ENCODE measurements around the gene RBBP8.

The RBBP8 gene

DNA sequence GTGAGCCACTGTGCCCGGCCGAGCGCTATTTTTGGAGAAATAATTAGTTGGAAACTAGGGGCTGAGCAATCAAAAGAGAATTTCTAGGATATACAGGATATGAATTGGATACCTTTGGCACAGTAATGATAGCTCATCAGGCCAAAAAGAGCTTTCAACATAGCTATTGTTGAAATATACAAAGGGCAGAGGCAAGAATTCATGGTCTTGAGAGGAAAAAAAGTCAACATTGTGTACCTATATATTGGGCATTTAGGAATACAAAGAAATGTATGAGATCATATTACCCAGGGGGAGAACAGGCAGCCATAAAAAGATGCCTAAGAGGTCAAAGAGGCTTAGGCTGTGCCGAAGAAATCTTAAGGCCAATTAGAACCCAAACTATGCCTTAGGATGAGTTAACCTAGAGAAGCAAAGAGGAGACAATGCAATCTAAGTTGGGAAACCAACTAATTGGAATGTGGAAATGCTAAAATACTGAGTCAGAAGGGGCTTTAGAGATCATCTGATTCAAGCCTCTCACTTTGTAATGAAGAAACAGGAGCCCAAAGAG, 99.0 kb downstream of the RBBP8 start:
- DNase-seq (ENCODE audit: low read depth, low spot score) = peak; percentile 66
- no peak overlapping the region for H3K4me3 ChIP-seq (ENCODE audit: low read depth, low read length)
- in situ Hi-C loops (cut with HindIII; ENCODE audit: low sequenced_read_pairs) = no loop called here
- no peak for TF ChIP-seq CTCF (IDR thresholded peaks at IDR 0.05; ENCODE audit: low read depth, low read length)

DNA sequence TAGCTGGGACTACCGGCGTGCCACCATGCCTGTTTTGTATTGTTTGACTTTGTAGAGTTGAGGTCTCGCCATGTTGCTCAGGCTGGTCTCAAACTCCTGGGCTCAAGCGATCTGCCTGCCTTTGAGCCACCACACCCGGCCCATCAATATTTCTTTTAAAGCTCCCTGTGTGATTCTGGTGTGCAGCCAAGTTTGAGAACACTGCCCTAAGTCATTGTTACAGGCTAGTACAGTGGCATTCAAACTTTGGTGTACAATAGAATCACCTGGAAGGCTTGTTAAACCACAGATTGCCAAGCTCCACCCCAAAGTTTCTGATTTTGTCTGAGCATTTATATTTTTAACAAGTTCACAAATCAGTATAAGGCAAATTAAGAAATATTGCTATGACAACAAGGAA, 99.9 kb downstream of the RBBP8 start:
- TF ChIP-seq CTCF (IDR thresholded peaks at IDR 0.05; ENCODE audit: low read depth, low read length) = no peak
- H3K4me3 ChIP-seq (ENCODE audit: low read depth, low read length) = no peak overlapping the region
- in situ Hi-C loops (cut with HindIII; ENCODE audit: low sequenced_read_pairs) = no loop called here
- no peak for DNase-seq (ENCODE audit: low read depth, low spot score)

- no peak for TF ChIP-seq CTCF (IDR thresholded peaks at IDR 0.05; ENCODE audit: low read depth, low read length)
- H3K4me3 ChIP-seq (ENCODE audit: low read depth, low read length) = no peak overlapping the region
- no peak for DNase-seq (ENCODE audit: low read depth, low spot score)
- in situ Hi-C loops (cut with HindIII; ENCODE audit: low sequenced_read_pairs) = no loop called here
These were observed 103.6 kb downstream of the RBBP8 start for GRCh38 chr18:23036660-23037201.

DNA sequence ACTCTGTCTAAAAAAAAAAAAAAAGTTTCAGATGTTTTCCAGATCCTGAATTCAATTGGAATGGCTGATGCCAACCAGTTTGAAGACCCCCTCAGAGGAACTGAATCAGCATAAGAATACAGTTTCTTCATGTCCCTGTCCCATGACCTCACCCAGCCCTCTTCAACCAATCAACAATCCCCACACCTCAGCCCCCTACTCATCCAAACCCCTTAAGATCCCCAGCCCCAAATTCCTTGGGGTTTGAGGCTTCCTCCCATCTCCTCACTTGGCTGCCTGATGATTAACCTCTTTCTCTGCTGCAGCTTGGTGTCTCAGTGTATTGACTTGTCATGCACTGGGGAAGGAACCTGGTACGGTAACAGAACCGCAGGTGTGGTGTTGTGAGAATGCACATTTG, 104.5 kb downstream of the RBBP8 start:
- DNase-seq (ENCODE audit: low read depth, low spot score) = no peak
- TF ChIP-seq CTCF (IDR thresholded peaks at IDR 0.05; ENCODE audit: low read depth, low read length) = no peak
- no peak overlapping the region for H3K4me3 ChIP-seq (ENCODE audit: low read depth, low read length)
- in situ Hi-C loops (cut with HindIII; ENCODE audit: low sequenced_read_pairs) = no loop called here

DNA sequence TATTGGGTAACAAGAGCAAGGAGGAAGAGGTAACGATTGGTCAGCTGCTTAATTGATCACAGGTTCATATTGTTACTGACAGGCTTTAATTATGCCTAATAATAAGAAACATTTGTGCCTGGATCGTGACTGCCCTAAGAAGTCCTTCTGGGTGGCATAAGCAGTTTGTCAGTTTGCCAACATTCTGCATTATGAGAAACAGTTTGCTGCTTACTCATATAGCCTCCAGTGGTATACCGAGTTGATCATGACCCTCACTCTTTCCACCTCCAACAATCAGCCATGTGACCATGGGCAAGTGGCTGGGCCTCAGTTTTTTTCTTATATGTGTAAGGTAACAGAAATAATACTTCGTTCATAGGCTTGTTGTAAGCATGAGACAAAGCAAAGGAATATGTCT, 105.6 kb downstream of the RBBP8 start:
- no peak for TF ChIP-seq CTCF (IDR thresholded peaks at IDR 0.05; ENCODE audit: low read depth, low read length)
- no peak overlapping the region for H3K4me3 ChIP-seq (ENCODE audit: low read depth, low read length)
- in situ Hi-C loops (cut with HindIII; ENCODE audit: low sequenced_read_pairs) = no loop called here
- peak; percentile 29 for DNase-seq (ENCODE audit: low read depth, low spot score)

DNA sequence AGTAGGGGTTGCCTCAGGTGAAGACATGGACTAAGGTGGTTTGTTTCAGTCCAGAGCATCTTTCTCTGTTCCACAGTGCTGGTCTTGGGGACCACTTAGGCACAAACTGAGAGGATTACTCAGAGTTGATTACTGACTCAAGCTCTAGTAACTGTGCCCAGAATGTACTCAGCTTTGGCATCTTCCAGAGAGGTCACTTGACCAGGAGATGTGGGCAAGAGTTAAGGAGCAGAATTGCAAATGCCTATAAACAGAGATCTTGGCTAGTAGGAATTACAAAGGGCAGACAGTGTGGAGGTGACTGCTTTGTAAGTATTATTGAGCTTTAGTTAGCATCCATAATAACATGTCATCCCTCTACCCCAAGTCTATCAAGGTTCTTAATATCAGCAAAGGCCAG, 109.0 kb downstream of the RBBP8 start:
- in situ Hi-C loops (cut with HindIII; ENCODE audit: low sequenced_read_pairs) = no loop called here
- DNase-seq (ENCODE audit: low read depth, low spot score) = no peak
- no peak overlapping the region for H3K4me3 ChIP-seq (ENCODE audit: low read depth, low read length)
- no peak for TF ChIP-seq CTCF (IDR thresholded peaks at IDR 0.05; ENCODE audit: low read depth, low read length)
